SK-N-SH (cell line): Measurements from ENCODE around the gene CIITA. TPM values are rescaled to one million over a fixed set of nuclear protein-coding genes. Genes with fewer than 3 reads are reported as not detected.

Source experiments
- CTCF ChIA-PET: fragments of 300-600, 350-600 bp; formaldehyde crosslinking; extraction: SDS; loops from one replicate; lab custom pipeline; 2021; lab: Yijun Ruan, JAX
- POLR2A ChIA-PET: fragments of 350-600 bp; sonication (Branson Sonifier 250); formaldehyde crosslinking; extraction: SDS; loops from one replicate; lab custom pipeline; 2020; ENCODE audit warnings: antibody characterized with exemption, inconsistent platforms; lab: Yijun Ruan, JAX
- DNase-seq: peaks from one replicate; pipeline ENCODE4 v3.0.0; 2012
- H2AFZ ChIP-seq: fragments of 200-600 bp; sonication (generic); 2 replicates; pipeline ENCODE4 v1.8.1; 2016; ENCODE audit warnings: antibody characterized with exemption, mild to moderate bottlenecking, low read depth
- H3F3A ChIP-seq: fragments of 200-600 bp; sonication (generic); replicated peaks from 2 replicates; pipeline ENCODE3; 2016; ENCODE audit warnings: antibody characterized with exemption, mild to moderate bottlenecking; ENCODE audit not compliant: insufficient read depth
- H3K27ac ChIP-seq, 2 experiments: fragments of 200-500 bp in 1 of 2; fragments of 200-600 bp in 1 of 2; sonication (Bioruptor generic) in 1 of 2; sonication (generic), shearing (Covaris generic) in 1 of 2; 2 replicates each; pipeline versions ENCODE4 v1.5.1 to v1.6.1; 2014 to 2016; ENCODE audit warnings: low read depth in 2 of 2, inconsistent platforms in 1 of 2, low read length in 1 of 2, mild to moderate bottlenecking in 1 of 2, mixed read lengths in 1 of 2
- H3K27me3 ChIP-seq: fragments of 200-600 bp; sonication (generic), shearing (Covaris generic); 2 replicates; pipeline ENCODE4 v1.6.1; 2016; ENCODE audit warnings: mixed run types; ENCODE audit not compliant: insufficient read depth
- H3K36me3 ChIP-seq, 2 experiments: fragments of 200-500 bp in 1 of 2; fragments of 200-600 bp in 1 of 2; sonication (Bioruptor generic) in 1 of 2; sonication (generic) in 1 of 2; replicated peaks in 1 of 2; 2 replicates each; pipeline versions ENCODE3 to v1.5.1; 2014 to 2016; ENCODE audit warnings: low read length in 1 of 2, mild to moderate bottlenecking in 1 of 2; ENCODE audit not compliant: insufficient read depth in 2 of 2, control insufficient read depth in 1 of 2
- H3K4me1 ChIP-seq, 2 experiments: fragments of 200-500 bp in 1 of 2; fragments of 200-600 bp in 1 of 2; sonication (Bioruptor generic) in 1 of 2; sonication (generic), shearing (Covaris generic) in 1 of 2; 2 replicates each; pipeline versions ENCODE4 v1.5.1 to v1.6.1; 2014 to 2016; ENCODE audit warnings: low read depth in 1 of 2, low read length in 1 of 2, mixed run types in 1 of 2; ENCODE audit not compliant: insufficient read depth in 2 of 2, control insufficient read depth in 1 of 2
- H3K4me2 ChIP-seq: fragments of 200-600 bp; sonication (generic), shearing (Covaris generic); 2 replicates; pipeline ENCODE4 v1.6.1; 2017; ENCODE audit warnings: mixed run types
- H3K4me3 ChIP-seq, 2 experiments: fragments of 200-500 bp in 1 of 2; fragments of 200-600 bp in 1 of 2; sonication (Bioruptor generic) in 1 of 2; sonication (generic), shearing (Covaris generic) in 1 of 2; 2 replicates each; pipeline versions ENCODE4 v1.5.1 to v1.8.1; 2014 to 2016; ENCODE audit warnings: low read depth in 2 of 2, inconsistent platforms in 1 of 2, low read length in 1 of 2, mild to moderate bottlenecking in 1 of 2, mixed read lengths in 1 of 2, moderate library complexity in 1 of 2
- H3K79me2 ChIP-seq: fragments of 200-600 bp; sonication (generic); 2 replicates; pipeline ENCODE4 v1.8.1; 2017; ENCODE audit warnings: mild to moderate bottlenecking; ENCODE audit not compliant: insufficient read depth
- H3K9ac ChIP-seq: fragments of 200-600 bp; sonication (generic); 2 replicates; pipeline ENCODE4 v1.6.1; 2017; ENCODE audit warnings: mixed run types
- H3K9me2 ChIP-seq: fragments of 200-600 bp; sonication (generic); 2 replicates; pipeline ENCODE4 v1.6.1; 2017; ENCODE audit warnings: mixed run types
- H3K9me3 ChIP-seq: fragments of 200-600 bp; sonication (generic); 2 replicates; pipeline ENCODE4 v1.6.1; 2017; ENCODE audit warnings: mixed run types, mild to moderate bottlenecking, moderate library complexity
- H4K20me1 ChIP-seq: fragments of 200-600 bp; sonication (generic); 2 replicates; pipeline ENCODE4 v1.6.1; 2017; ENCODE audit warnings: mild to moderate bottlenecking, mixed run types; ENCODE audit not compliant: insufficient read depth
- CHD2 ChIP-seq: fragments of 150-350 bp; IDR thresholded peaks from 2 replicates; pipeline ENCODE4 v1.6.1; 2018; ENCODE audit warnings: low read length; ENCODE audit not compliant: partially characterized antibody
- ELF1 ChIP-seq: IDR thresholded peaks from 2 replicates; pipeline ENCODE4 v1.4.0; 2012
- FOXJ3 ChIP-seq: sonication (generic); formaldehyde crosslinking; IDR thresholded peaks from 2 replicates; pipeline ENCODE4 v1.5.1; 2020; ENCODE audit warnings: mild to moderate bottlenecking, missing genetic modification reagents
- GABPA ChIP-seq: IDR thresholded peaks from 2 replicates; pipeline ENCODE4 v1.4.0; 2012; ENCODE audit warnings: low read depth, mild to moderate bottlenecking
- JUND ChIP-seq: IDR thresholded peaks from 2 replicates; pipeline ENCODE4 v1.4.0; 2012
- NFIC ChIP-seq: IDR thresholded peaks from 2 replicates; pipeline ENCODE4 v1.4.0; 2012; ENCODE audit warnings: borderline replicate concordance
- NRF1 ChIP-seq: IDR thresholded peaks from 2 replicates; pipeline ENCODE4 v1.6.1; 2012; ENCODE audit warnings: low read depth, mild to moderate bottlenecking, low read length
- RAD21 ChIP-seq: IDR thresholded peaks from 2 replicates; pipeline ENCODE4 v1.6.1; 2012; ENCODE audit warnings: mild to moderate bottlenecking, low read length
- RFX5 ChIP-seq: IDR thresholded peaks from 2 replicates; pipeline ENCODE4 v1.6.1; 2012; ENCODE audit warnings: mild to moderate bottlenecking, improper control_type of control experiment, low read length
- SMC3 ChIP-seq: IDR thresholded peaks from 2 replicates; pipeline ENCODE4 v1.6.1; 2012; ENCODE audit warnings: low read depth, low read length, improper control_type of control experiment
- TCF12 ChIP-seq: IDR thresholded peaks from 2 replicates; pipeline ENCODE4 v1.4.0; 2012
- YY1 ChIP-seq: IDR thresholded peaks from 2 replicates; pipeline ENCODE4 v1.4.0; 2012; ENCODE audit warnings: low read depth, mild to moderate bottlenecking
- WGBS: methylation state at CpG from one replicate; pipeline ENCODE4 v1.1.6; 2017; ENCODE audit warnings: low lambda C conversion rate; 5-methylcytosine and 5-hydroxymethylcytosine counted together
- polyA plus RNA-seq, 3 experiments: library from polyadenylated mRNA; depleted of rRNA; stranded (reverse); fragments of >200 nt; gene quantifications; 2 replicates each; pipeline ENCODE4 v1.2.3, GENCODE V29; 2012
- TF ChIP-seq, protein P1 (sequence below): fragments of 150-350 bp; IDR thresholded peaks from 2 replicates; pipeline ENCODE4 v1.6.1; 2017; ENCODE audit warnings: antibody characterized with exemption, low read length, low read depth, borderline replicate concordance
- TF ChIP-seq, protein P2 (sequence below): IDR thresholded peaks from 2 replicates; pipeline ENCODE4 v1.4.0; 2012; ENCODE audit warnings: low read depth, borderline replicate concordance
- TF ChIP-seq, protein P3 (sequence below): IDR thresholded peaks from 2 replicates; pipeline ENCODE4 v1.4.0; 2012; ENCODE audit warnings: low read depth, borderline replicate concordance
- TF ChIP-seq, protein P4 (sequence below): IDR thresholded peaks from 2 replicates; pipeline ENCODE4; 2012
- TF ChIP-seq, protein P5 (sequence below): fragments of 150-350 bp; IDR thresholded peaks from 2 replicates; pipeline ENCODE4 v1.6.1; 2016; ENCODE audit warnings: mild to moderate bottlenecking, low read depth, low read length

The CIITA gene
- polyA plus RNA-seq, 1 of the 3 experiments (the other 2 are of a cell fraction), result 0.23 TPM

DNA sequence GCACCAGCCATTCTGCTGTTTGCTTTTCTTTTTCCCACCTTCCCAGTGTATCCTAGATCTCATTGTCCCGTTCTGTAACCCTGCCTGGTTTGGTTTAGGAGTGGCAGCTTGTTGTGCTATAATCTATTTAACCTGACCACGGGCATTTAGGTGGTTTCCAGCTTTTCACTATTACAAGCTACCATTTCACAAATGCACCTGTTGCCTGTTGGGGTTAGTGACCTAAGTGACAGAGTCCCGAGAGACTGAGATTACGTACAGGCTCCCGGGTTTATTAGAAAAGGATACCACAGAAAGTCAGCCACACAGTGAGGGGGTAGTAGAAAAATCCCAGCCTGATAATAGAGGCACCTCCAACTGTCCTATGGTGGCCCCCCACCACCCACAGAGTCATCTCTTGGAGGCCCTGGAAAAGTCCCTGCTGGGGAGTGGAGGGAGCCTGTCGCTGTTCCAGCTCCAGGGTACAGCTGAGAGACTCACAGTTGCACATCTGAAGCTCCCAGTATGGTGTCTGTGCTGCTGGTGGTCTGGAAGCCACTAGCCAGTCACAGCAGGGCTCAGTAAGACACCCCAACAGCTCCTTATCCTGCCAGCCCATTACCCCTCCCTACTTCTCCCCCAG lies 88.5 kb downstream of the CIITA start:
- Histone ChIP-seq H3K9me2 (no peaks in the 10 kb centered on the region), H3K9me3 (no peaks in the 10 kb centered on the region), H3F3A (peaks cover 21% of the 10 kb centered on the region), H2AFZ (no peak overlapping the region), H3K4me1 (peaks cover 13 to 14% of the 10 kb centered on the region in 2 experiments), H3K27me3 (no peaks in the 10 kb centered on the region), H3K9ac (no peak overlapping the region), H3K27ac (no peak overlapping the region), H4K20me1 (no peaks in the 10 kb centered on the region), H3K79me2 (0 out of 2 replicates have a peak, but pooled peaks cover under 1% of the 10 kb centered on the region), H3K4me3 (no peak overlapping the region), H3K4me2 (no peak overlapping the region), H3K36me3 (peaks cover 5 to 21% of the 10 kb centered on the region in 2 experiments)
- DNase-seq, result no peak
- ChIA-PET POLR2A (no interaction called here), CTCF (interaction anchor here (1.0 to 12.7 kb wide), 8 partner anchors 9 to 748 kb away, joined by 3 to 318 read pairs (median 12); partner anchors contain the start of genes CLEC16A and SOCS1)
- TF ChIP-seq JUND (no peak), NFIC (no peak), TCF12 (no peak), RAD21 (no peak), ELF1 (no peak), RFX5 (no peak), SMC3 (no peak), YY1 (no peak), GABPA (no peak)
- TF ChIP-seq, protein P1, sequence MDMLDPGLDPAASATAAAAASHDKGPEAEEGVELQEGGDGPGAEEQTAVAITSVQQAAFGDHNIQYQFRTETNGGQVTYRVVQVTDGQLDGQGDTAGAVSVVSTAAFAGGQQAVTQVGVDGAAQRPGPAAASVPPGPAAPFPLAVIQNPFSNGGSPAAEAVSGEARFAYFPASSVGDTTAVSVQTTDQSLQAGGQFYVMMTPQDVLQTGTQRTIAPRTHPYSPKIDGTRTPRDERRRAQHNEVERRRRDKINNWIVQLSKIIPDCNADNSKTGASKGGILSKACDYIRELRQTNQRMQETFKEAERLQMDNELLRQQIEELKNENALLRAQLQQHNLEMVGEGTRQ, result no peak
- TF ChIP-seq, protein P2, sequence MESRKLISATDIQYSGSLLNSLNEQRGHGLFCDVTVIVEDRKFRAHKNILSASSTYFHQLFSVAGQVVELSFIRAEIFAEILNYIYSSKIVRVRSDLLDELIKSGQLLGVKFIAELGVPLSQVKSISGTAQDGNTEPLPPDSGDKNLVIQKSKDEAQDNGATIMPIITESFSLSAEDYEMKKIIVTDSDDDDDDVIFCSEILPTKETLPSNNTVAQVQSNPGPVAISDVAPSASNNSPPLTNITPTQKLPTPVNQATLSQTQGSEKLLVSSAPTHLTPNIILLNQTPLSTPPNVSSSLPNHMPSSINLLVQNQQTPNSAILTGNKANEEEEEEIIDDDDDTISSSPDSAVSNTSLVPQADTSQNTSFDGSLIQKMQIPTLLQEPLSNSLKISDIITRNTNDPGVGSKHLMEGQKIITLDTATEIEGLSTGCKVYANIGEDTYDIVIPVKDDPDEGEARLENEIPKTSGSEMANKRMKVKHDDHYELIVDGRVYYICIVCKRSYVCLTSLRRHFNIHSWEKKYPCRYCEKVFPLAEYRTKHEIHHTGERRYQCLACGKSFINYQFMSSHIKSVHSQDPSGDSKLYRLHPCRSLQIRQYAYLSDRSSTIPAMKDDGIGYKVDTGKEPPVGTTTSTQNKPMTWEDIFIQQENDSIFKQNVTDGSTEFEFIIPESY, result no peak
- WGBS, result 89% methylated on average over 5 of the region's 6 CpGs

DNA sequence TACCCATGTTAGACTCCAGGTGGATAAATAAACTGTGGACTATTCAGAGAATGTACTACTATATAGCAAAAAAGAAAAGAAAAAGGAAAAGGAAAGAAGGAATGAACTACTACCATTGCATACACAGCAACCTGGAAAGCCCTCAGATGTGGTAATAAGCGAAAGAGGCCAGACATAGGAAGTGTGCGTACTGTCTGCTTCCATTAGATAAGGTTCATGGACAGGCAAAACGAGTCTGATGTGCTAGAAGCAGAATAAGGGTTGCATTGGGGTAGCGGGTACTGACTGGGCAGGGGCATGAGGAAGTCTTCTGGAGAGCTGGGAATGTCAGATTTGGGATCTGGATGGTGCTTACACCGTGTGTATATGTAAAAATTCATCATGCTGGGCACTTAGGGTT lies 89.1 kb downstream of the CIITA start:
- CTCF ChIA-PET, result interaction anchor here (1.7 to 12.7 kb wide), 5 partner anchors 8 to 318 kb away, joined by 3 to 318 read pairs (median 52); partner anchors contain the start of genes CLEC16A and SOCS1
- WGBS, result 88% methylated on average over 5 of the region's 5 CpGs

More for the DNA sequence above, 89.1 kb downstream of the CIITA start:
- TF ChIP-seq RFX5 (no peak), CHD2 (no peak), FOXJ3 (CRISPR knock-in tag) (no peak), NRF1 (no peak)
- TF ChIP-seq, protein P3, sequence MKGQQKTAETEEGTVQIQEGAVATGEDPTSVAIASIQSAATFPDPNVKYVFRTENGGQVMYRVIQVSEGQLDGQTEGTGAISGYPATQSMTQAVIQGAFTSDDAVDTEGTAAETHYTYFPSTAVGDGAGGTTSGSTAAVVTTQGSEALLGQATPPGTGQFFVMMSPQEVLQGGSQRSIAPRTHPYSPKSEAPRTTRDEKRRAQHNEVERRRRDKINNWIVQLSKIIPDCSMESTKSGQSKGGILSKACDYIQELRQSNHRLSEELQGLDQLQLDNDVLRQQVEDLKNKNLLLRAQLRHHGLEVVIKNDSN, result no peak
- TF ChIP-seq, protein P2, result no peak
- TF ChIP-seq, protein P4, sequence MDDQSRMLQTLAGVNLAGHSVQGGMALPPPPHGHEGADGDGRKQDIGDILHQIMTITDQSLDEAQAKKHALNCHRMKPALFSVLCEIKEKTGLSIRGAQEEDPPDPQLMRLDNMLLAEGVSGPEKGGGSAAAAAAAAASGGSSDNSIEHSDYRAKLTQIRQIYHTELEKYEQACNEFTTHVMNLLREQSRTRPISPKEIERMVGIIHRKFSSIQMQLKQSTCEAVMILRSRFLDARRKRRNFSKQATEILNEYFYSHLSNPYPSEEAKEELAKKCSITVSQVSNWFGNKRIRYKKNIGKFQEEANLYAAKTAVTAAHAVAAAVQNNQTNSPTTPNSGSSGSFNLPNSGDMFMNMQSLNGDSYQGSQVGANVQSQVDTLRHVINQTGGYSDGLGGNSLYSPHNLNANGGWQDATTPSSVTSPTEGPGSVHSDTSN, result no peak
- TF ChIP-seq, protein P5, sequence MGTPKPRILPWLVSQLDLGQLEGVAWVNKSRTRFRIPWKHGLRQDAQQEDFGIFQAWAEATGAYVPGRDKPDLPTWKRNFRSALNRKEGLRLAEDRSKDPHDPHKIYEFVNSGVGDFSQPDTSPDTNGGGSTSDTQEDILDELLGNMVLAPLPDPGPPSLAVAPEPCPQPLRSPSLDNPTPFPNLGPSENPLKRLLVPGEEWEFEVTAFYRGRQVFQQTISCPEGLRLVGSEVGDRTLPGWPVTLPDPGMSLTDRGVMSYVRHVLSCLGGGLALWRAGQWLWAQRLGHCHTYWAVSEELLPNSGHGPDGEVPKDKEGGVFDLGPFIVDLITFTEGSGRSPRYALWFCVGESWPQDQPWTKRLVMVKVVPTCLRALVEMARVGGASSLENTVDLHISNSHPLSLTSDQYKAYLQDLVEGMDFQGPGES, result no peak
- H3K4me2 ChIP-seq, result no peak overlapping the region
- no peaks in the 10 kb centered on the region for H3K79me2 ChIP-seq
- H3K36me3 ChIP-seq, result peaks cover 6 to 25% of the 10 kb centered on the region in 2 experiments
- no peaks in the 10 kb centered on the region for H3K9me3 ChIP-seq
- no peak for DNase-seq
- no peak overlapping the region for H3K27ac ChIP-seq
- no peaks in the 10 kb centered on the region for H3K9me2 ChIP-seq
- peaks cover 9 to 13% of the 10 kb centered on the region in 2 experiments for H3K4me1 ChIP-seq
- H3K27me3 ChIP-seq, result no peaks in the 10 kb centered on the region
- no peak overlapping the region for H3K9ac ChIP-seq
- POLR2A ChIA-PET, result no interaction called here
- H3F3A ChIP-seq, result peaks cover 16% of the 10 kb centered on the region
- no peak overlapping the region for H2AFZ ChIP-seq
- no peaks in the 10 kb centered on the region for H4K20me1 ChIP-seq
- no peak overlapping the region for H3K4me3 ChIP-seq
